Small intestine (tissue), 7 donors: ENCODE data around the gene CCDC141. TPM values are rescaled to one million over a fixed set of nuclear protein-coding genes. Genes with fewer than 3 reads are reported as not detected.
"Not testable (repeated sequence)": the region's sequence is repeated elsewhere in the genome, so short reads cannot be mapped to it uniquely, and the experiment has no call there.

Source experiments
- DNase-seq, 2 donors: peaks; one replicate each; pipeline versions ENCODE4 v3.0.0 to v3.0.0-alpha.2; 2013
- FAIRE-seq: peaks from 2 replicates; lab custom pipeline; 2012; peaks lifted over from hg19 to GRCh38; lab: Jason Lieb, UNC
- H3K27ac ChIP-seq, 3 donors: one replicate each; pipeline ENCODE4 v1.5.1; 2013; ENCODE audit warnings: low read length in 2 of 3, mild to moderate bottlenecking in 2 of 3, control low read depth in 1 of 3, inconsistent platforms in 1 of 3, low read depth in 1 of 3, moderate library complexity in 1 of 3
- H3K27me3 ChIP-seq, 3 donors: one replicate each; pipeline ENCODE4 v1.6.1; 2013; ENCODE audit warnings: low read length in 3 of 3, inconsistent platforms in 1 of 3; ENCODE audit not compliant: control insufficient read depth in 3 of 3, insufficient read depth in 3 of 3
- H3K36me3 ChIP-seq, 3 donors: one replicate each; pipeline ENCODE4 v1.6.1; 2013; ENCODE audit warnings: low read length in 3 of 3, inconsistent platforms in 1 of 3, low read depth in 1 of 3, mild to moderate bottlenecking in 1 of 3, moderate library complexity in 1 of 3; ENCODE audit not compliant: control insufficient read depth in 3 of 3, insufficient read depth in 2 of 3
- H3K4me1 ChIP-seq, 3 donors: one replicate each; pipeline ENCODE4 v1.6.1; 2013; ENCODE audit warnings: low read length in 2 of 3, inconsistent platforms in 1 of 3, low read depth in 1 of 3, mild to moderate bottlenecking in 1 of 3, moderate library complexity in 1 of 3; ENCODE audit not compliant: control insufficient read depth in 3 of 3, insufficient read depth in 2 of 3
- H3K4me3 ChIP-seq, 3 donors: one replicate each; pipeline ENCODE4 v1.5.1; 2013; ENCODE audit warnings: low read length in 3 of 3, control low read depth in 1 of 3, inconsistent platforms in 1 of 3, low read depth in 1 of 3, mild to moderate bottlenecking in 1 of 3, moderate library complexity in 1 of 3
- H3K9me3 ChIP-seq, 2 donors: one replicate each; pipeline ENCODE4 v1.6.1; 2013; ENCODE audit warnings: low read depth in 1 of 2, low read length in 1 of 2; ENCODE audit not compliant: control insufficient read depth in 2 of 2, insufficient read depth in 1 of 2
- WGBS, 3 donors: extraction: QIAGEN DNeasy Blood & Tissue Kit; methylation state at CpG; one replicate each; pipeline ENCODE4 v1.1.7; 2013; 5-methylcytosine and 5-hydroxymethylcytosine counted together
- polyA plus RNA-seq, 4 donors: library from polyadenylated mRNA; stranded (reverse) in 3 of 4; unstranded in 1 of 4; fragments of 200-250 nt in 3 of 4; fragments of 120-200 nt in 1 of 4; gene quantifications; one replicate each; pipeline versions ENCODE4 v1.2.1 to v1.2.3, GENCODE V29; 2013
- donor health status: healthy with polysubstance abuse.
- donor health status: control.
- donor health status: control.
- donor health status: Bipolar disorder and iron deficiency.
- donor health status: healthy.

The CCDC141 gene
- polyA plus RNA-seq, 4 donors = 0.27 to 2.5 (median 0.27) TPM; not detected in 1

DNA sequence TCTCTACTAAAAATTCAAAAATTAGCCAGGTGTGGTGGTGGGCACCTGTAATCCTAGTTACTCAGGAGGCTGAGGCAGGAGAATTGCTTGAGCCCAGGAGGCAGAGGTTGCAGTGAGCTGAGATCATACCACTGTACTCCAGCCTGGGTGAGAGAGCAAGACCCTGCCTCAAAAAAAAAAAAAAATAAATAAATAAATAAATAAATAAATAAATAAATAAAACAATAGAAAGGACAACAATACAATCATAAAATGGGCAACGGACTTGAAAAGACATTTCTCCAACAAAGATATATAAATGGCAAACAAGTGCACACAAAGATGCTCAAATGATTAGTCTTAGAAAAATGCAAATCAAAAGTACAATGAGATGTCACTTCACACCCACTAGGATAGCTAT is 60.5 kb downstream of the CCDC141 start:
- not testable (repeated sequence) for H3K36me3 ChIP-seq, H3K4me1 ChIP-seq, DNase-seq, H3K27me3 ChIP-seq, FAIRE-seq, H3K4me3 ChIP-seq, H3K9me3 ChIP-seq, H3K27ac ChIP-seq
- WGBS, 3 donors = 55 to 92% (median 92%) methylated on average over 1 of the region's 1 CpG

DNA sequence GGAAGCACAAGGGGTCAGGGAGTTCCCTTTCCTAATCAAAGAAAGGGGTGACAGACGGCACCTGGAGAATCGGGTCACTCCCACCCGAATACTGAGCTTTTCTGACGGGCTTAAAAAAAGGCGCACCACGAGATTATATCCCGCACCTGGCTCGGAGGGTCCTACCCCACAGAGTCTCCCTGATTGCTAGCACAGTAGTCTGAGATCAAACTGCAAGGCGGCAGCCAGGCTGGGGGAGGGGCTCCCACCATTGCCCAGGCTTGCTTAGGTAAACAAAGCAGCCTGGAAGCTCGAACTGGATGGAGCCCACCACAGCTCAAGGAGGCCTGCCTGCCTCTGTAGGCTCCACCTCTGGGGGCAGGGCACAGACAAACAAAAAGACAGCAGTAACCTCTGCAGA is 67.3 kb downstream of the CCDC141 start:
- DNase-seq, H3K36me3 ChIP-seq, H3K9me3 ChIP-seq, H3K27me3 ChIP-seq, H3K4me1 ChIP-seq, H3K4me3 ChIP-seq, H3K27ac ChIP-seq, FAIRE-seq: not testable (repeated sequence)
- 75 to 81% (median 79%) methylated on average over 6 to 8 of the region's 10 CpGs for WGBS, 3 donors

DNA sequence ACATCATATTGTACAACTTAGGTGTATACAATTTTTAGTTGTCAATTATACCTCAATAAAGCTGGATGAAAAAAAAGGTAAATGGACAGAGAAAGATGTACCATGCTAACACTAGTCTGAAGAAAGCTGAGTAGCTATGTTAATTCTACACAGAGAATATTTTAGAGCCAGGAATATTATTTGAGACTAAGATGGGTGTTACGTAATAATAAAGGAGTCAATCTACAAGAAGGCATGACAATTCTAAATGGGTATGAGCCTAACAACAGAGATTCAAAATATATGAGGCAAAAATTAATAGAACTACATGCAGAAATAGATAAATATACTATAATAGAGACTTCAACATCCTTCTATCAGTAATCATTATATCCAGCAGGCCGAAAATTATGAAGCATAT is 69.1 kb downstream of the CCDC141 start:
- DNase-seq = no peak
- Histone ChIP-seq H3K4me3 (no peak overlapping the region), H3K27ac (no peak overlapping the region), H3K4me1 (no peaks in the 10 kb centered on the region), H3K27me3 (no peaks in the 10 kb centered on the region), H3K36me3 (no peaks in the 10 kb centered on the region), H3K9me3 (peaks cover 0 to 4% of the 10 kb centered on the region in 2 donors)
- FAIRE-seq = no peak
- WGBS, 3 donors = 88 to 93% (median 91%) methylated on average over 2 of the region's 2 CpGs

DNA sequence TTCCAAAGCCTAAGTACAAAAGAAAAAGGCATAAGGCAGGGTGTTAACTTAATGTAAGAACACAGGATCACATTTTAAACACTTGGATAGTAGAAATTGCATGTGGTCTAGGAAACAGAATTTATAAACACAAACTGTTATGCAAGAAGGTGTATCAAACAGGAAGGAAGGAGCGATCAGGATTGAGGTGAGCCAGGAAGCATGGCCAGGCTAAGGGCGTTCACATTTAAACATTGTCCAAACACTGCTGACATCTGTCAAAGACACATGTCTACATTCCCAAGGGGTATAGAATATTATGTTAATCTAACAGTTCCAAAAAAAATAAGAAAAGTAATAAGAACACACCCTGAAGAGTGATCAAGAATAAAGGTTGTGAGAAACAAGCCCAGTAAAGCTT is 71.3 kb downstream of the CCDC141 start:
- no peaks in the 10 kb centered on the region for H3K4me1 ChIP-seq
- no peak overlapping the region for H3K27ac ChIP-seq
- 75 to 90% (median 78%) methylated on average over 2 of the region's 2 CpGs for WGBS, 3 donors
- H3K4me3 ChIP-seq = no peak overlapping the region
- peaks cover 0 to 4% of the 10 kb centered on the region in 2 donors for H3K9me3 ChIP-seq
- H3K36me3 ChIP-seq = no peaks in the 10 kb centered on the region
- FAIRE-seq (no peak), DNase-seq (no peak)
- no peaks in the 10 kb centered on the region for H3K27me3 ChIP-seq

DNA sequence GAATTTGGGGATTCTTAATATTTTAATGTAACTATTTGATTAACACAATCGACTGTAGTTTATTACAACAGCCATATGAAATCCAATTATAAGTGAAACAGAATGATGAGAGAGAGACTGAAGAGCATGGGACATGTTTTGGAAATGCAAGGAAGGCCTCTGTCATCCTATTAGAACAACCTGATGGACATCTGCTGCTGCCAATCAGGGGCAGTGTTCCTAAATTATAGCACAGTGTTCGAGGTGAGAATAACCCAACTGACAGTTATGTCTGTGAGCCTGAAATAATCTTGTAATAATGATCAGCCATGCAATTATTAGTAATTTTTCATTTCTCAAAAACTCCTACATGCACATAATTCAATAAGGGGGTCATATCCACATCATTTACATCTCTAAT is 73.6 kb downstream of the CCDC141 start:
- 62 to 86% (median 85%) methylated on average over 2 of the region's 2 CpGs for WGBS, 3 donors
- Histone ChIP-seq H3K4me3 (no peak overlapping the region), H3K4me1 (no peaks in the 10 kb centered on the region), H3K36me3 (no peaks in the 10 kb centered on the region), H3K9me3 (peaks cover 0 to 4% of the 10 kb centered on the region in 2 donors), H3K27ac (no peak overlapping the region), H3K27me3 (no peaks in the 10 kb centered on the region)
- DNase-seq (no peak), FAIRE-seq (no peak)

DNA sequence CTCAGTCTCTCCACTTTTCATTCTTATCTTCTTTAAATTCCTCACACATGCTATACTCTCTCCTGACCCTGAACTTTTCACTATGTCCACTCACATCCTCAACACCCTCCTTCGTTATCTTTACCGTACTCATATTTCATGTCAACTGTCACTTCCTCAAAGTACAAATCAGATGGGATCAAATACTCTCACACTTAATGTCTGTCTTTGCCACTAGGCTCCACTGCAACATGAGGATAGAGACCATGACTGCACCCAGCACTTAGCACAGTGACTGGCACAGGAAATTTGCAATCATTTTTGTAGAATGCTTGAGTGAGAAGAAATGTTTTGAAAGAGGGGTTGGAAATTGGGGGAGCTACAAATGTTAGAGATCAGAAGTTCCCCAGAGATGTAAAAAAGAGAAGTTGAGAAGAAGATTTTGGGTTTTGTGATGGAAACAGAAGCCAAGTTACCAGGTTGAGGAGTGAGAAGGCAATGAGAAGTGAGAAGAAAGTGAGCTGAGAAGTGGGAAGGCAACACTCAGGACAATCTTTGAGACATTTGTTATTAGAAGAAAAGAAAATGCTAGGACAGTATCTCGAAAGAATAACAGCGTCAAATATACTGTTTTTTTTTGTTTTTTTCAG is 87.0 kb downstream of the CCDC141 start:
- H3K27ac ChIP-seq = no peak overlapping the region
- no peak overlapping the region for H3K4me3 ChIP-seq
- H3K9me3 ChIP-seq = no peaks in the 10 kb centered on the region
- no peaks in the 10 kb centered on the region for H3K4me1 ChIP-seq
- WGBS, 3 donors = 83 to 90% (median 88%) methylated on average over 4 of the region's 4 CpGs
- H3K36me3 ChIP-seq = no peaks in the 10 kb centered on the region
- H3K27me3 ChIP-seq = no peaks in the 10 kb centered on the region
- DNase-seq = no peak
- no peak for FAIRE-seq

DNA sequence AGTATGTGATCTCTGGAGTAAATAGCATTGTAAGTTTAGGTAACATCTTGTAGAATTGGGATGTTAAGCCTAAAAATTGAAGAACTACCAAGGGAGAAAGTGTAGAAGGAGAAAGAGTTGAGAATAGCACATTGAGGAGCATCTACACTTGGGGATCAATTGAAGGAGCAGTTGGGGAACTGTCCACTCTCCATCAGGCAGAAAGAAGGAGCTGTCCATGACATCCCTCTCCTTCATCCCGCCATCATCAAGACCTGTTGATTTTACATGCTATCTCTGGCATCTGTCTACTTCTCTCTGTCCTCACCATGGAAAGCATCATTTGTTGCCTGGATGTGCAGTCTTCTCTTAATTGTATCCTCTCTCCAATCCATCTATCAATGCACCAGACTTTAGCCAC is 87.8 kb downstream of the CCDC141 start:
- no peak for FAIRE-seq
- H3K4me3 ChIP-seq = no peak overlapping the region
- no peaks in the 10 kb centered on the region for H3K4me1 ChIP-seq
- no peaks in the 10 kb centered on the region for H3K36me3 ChIP-seq
- H3K27me3 ChIP-seq = no peaks in the 10 kb centered on the region
- no peak for DNase-seq
- no peaks in the 10 kb centered on the region for H3K9me3 ChIP-seq
- 88 to 97% (median 92%) methylated on average over 1 of the region's 1 CpG for WGBS, 3 donors
- no peak overlapping the region for H3K27ac ChIP-seq

DNA sequence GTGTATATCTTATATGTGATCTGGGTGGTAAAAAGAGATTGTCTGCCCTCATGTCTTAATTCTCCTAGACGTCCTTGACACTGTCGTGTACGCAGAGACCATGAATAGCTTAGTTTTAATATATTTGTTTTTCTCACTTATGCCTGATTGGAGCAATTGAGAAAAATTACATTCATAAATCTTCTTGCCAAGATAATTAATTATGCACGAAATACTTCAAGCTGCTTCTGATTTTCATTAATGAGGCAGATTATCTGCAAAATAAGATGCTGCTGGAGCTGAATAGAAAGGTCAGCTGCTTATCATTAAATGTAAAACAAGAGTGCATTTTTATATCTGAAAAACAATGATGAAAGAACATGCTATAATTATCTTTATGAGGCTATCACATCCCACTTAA is 95.9 kb downstream of the CCDC141 start:
- Histone ChIP-seq H3K27me3 (no peaks in the 10 kb centered on the region), H3K27ac (no peak overlapping the region), H3K9me3 (peaks cover 0 to 2% of the 10 kb centered on the region in 2 donors), H3K4me1 (no peaks in the 10 kb centered on the region), H3K36me3 (no peaks in the 10 kb centered on the region), H3K4me3 (no peak overlapping the region)
- FAIRE-seq (no peak), DNase-seq (no peak)
- 70 to 80% (median 72%) methylated on average over 4 of the region's 4 CpGs for WGBS, 3 donors
